Naive thymus-derived CD4-positive, alpha-beta T cell (primary cell): ENCODE data around the gene CDKAL1. TPM values are rescaled to one million over a fixed set of nuclear protein-coding genes. Genes with fewer than 3 reads are reported as not detected.

Experiments used
- ATAC-seq: fragments of 150-1000 bp; cut with Tn5 transposase; 2 replicates; pipeline ENCODE4 v1.10.0; 2021; ENCODE audit warnings: mild to moderate bottlenecking, moderate library complexity
- CTCF ChIA-PET: fragments of 350-600 bp; sonication (Branson Sonifier 250); formaldehyde crosslinking; loops from one replicate; lab custom pipeline; 2021; ENCODE audit warnings: antibody characterized with exemption; lab: Charles Lee
- POLR2A ChIA-PET: fragments of 350-600 bp; sonication (Branson Sonifier 250); formaldehyde crosslinking; loops from one replicate; lab custom pipeline; 2021; ENCODE audit warnings: antibody characterized with exemption, inconsistent platforms; lab: Charles Lee
- DNase-seq, 9 donors: peaks; one replicate each; pipeline versions ENCODE4 v3.0.0 to v3.0.0-alpha.2; 2020 to 2022; ENCODE audit warnings: mixed read lengths in 1 of 9
- H3K27ac ChIP-seq: one replicate; pipeline ENCODE4 v1.7.0; 2013; ENCODE audit warnings: mild to moderate bottlenecking, low read depth, low read length, moderate library complexity
- H3K27me3 ChIP-seq, 2 donors: one replicate each; pipeline ENCODE4 v1.7.0; 2013; ENCODE audit warnings: low read length in 2 of 2, mild to moderate bottlenecking in 2 of 2, moderate library complexity in 2 of 2; ENCODE audit not compliant: control insufficient read depth in 2 of 2, insufficient read depth in 2 of 2
- H3K36me3 ChIP-seq, 3 experiments: 1 replicate in 2 of 3; 2 replicates in 1 of 3; pipeline ENCODE4 v1.7.0; 2013; ENCODE audit warnings: low read length in 3 of 3, mild to moderate bottlenecking in 3 of 3, moderate library complexity in 1 of 3; ENCODE audit not compliant: insufficient read depth in 3 of 3, control insufficient read depth in 2 of 3
- H3K4me1 ChIP-seq, 2 donors: one replicate each; pipeline ENCODE4 v1.7.0; 2013; ENCODE audit warnings: low read length in 2 of 2, mild to moderate bottlenecking in 2 of 2, moderate library complexity in 1 of 2; ENCODE audit not compliant: control insufficient read depth in 2 of 2, insufficient read depth in 2 of 2
- H3K4me3 ChIP-seq: 2 replicates; pipeline ENCODE4 v1.7.0; 2013; ENCODE audit warnings: mild to moderate bottlenecking, low read length
- H3K9me3 ChIP-seq, 3 experiments: 1 replicate in 2 of 3; 2 replicates in 1 of 3; pipeline ENCODE4 v1.7.0; 2013; ENCODE audit warnings: low read length in 3 of 3; ENCODE audit not compliant: control insufficient read depth in 2 of 3
- H3K27ac Mint-ChIP-seq, 9 donors: one replicate each; pipeline ENCODE4 v1.8.0; 2020 to 2022; ENCODE audit warnings: mixed read lengths in 9 of 9, mild to moderate bottlenecking in 8 of 9, moderate library complexity in 5 of 9, inconsistent platforms in 2 of 9
- H3K27me3 Mint-ChIP-seq, 5 donors: one replicate each; pipeline ENCODE4 v1.8.0; 2021 to 2022; ENCODE audit warnings: mixed read lengths in 5 of 5, mild to moderate bottlenecking in 1 of 5
- H3K36me3 Mint-ChIP-seq, 5 donors: one replicate each; pipeline ENCODE4 v1.8.0; 2020 to 2022; ENCODE audit warnings: mixed read lengths in 5 of 5, mild to moderate bottlenecking in 3 of 5, inconsistent platforms in 1 of 5
- H3K4me1 Mint-ChIP-seq, 7 donors: one replicate each; pipeline ENCODE4 v1.8.0; 2020 to 2022; ENCODE audit warnings: mixed read lengths in 7 of 7, mild to moderate bottlenecking in 3 of 7, inconsistent platforms in 1 of 7
- H3K4me3 Mint-ChIP-seq, 10 donors: one replicate each; pipeline ENCODE4 v1.8.0; 2020 to 2022; ENCODE audit warnings: mild to moderate bottlenecking in 10 of 10, mixed read lengths in 10 of 10, moderate library complexity in 6 of 10, inconsistent platforms in 2 of 10
- H3K9me3 Mint-ChIP-seq, 11 donors: one replicate each; pipeline ENCODE4 v1.8.0; 2020 to 2022; ENCODE audit warnings: mixed read lengths in 11 of 11, mild to moderate bottlenecking in 4 of 11, inconsistent platforms in 1 of 11, moderate library complexity in 1 of 11
- intact Hi-C, 2 donors: fragments of 100-400 bp; cut with micrococcal nuclease; formaldehyde crosslinking; loops; one replicate each; pipeline ENCODE4 v1.15.1; 2023
- polyA plus RNA-seq, 2 donors: library from polyadenylated mRNA; unstranded; fragments of 300-500 nt; fragmentation: Illumina TruSeq; gene quantifications; one replicate each; pipeline ENCODE4 v1.2.3, GENCODE V29; 2021
- total RNA-seq, 6 experiments: library from RNA in 5 of 6; stranded (reverse) in 5 of 6; gene quantifications; 1 replicate in 5 of 6; 2 replicates in 1 of 6; pipeline ENCODE4 v1.2.3 and lab custom pipeline; 2021 to 2026

The CDKAL1 gene
- total and polyA plus RNA-seq, 7 experiments from 2014 or later, result 23.6 to 35.8 (median 29.8) TPM

DNA sequence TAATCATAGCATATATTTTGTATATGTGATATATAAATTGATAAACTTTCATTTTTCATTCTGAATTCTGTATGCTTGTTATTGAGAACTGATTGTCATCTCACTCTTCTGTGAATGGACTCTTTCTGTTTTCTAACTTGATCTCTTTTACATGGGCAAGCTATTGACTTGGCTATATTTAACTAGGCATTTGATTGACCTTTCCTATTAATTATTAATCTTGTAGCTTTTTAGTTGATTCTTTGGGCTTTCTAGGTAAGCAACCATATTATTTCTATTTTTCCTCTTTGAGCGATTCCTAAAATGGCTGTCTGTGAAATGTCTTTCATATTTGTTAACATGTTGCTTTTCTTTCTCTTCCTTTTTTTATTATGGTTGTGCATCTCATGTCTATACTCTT, 347.1 kb downstream of the CDKAL1 start:
- no peak overlapping the region for H3K27ac ChIP-seq
- H3K36me3 ChIP-seq, result no peaks in the 10 kb centered on the region
- no peaks in the 10 kb centered on the region for H3K27me3 Mint-ChIP-seq
- DNase-seq (no peak), ATAC-seq (no peak)
- POLR2A ChIA-PET, result no interaction called here
- no peak overlapping the region for H3K4me3 ChIP-seq
- H3K27ac Mint-ChIP-seq, result no peak overlapping the region
- H3K9me3 ChIP-seq, result peaks cover 0 to 5% (median 2%) of the 10 kb centered on the region in 3 experiments
- intact Hi-C loops, result no loop called here
- no peaks in the 10 kb centered on the region for H3K4me1 ChIP-seq
- peaks cover 17 to 81% (median 78%) of the 10 kb centered on the region in 5 donors for H3K36me3 Mint-ChIP-seq
- H3K4me3 Mint-ChIP-seq, result no peak overlapping the region
- H3K4me1 Mint-ChIP-seq, result peaks cover 0 to 12% (median 0%) of the 10 kb centered on the region in 7 donors
- peaks cover 5 to 80% (median 39%) of the 10 kb centered on the region in 11 donors for H3K9me3 Mint-ChIP-seq
- CTCF ChIA-PET, result no interaction called here
- H3K27me3 ChIP-seq, result no peaks in the 10 kb centered on the region

DNA sequence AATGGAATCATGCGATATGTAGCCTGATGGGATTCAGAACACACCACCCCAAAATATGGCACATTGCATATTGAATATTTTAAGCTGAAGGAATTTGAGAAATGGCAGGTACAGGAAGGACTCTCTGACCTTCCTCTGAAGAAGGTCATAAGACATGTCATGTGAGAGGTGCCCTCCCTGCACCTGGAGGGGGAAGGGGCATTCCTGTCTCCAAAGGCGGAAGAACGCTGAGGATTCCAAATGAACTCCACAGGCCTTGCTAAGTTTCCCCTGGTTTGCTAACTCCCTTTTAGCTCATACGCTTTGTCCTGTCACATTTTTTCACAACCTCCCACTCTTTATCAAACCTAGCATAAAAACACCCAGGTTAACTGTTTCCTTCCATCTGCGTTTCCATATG, 347.8 kb downstream of the CDKAL1 start:
- peaks cover 8 to 86% (median 44%) of the 10 kb centered on the region in 11 donors for H3K9me3 Mint-ChIP-seq
- POLR2A ChIA-PET, result no interaction called here
- CTCF ChIA-PET, result no interaction called here
- H3K27me3 Mint-ChIP-seq, result no peaks in the 10 kb centered on the region
- no peak overlapping the region for H3K4me3 Mint-ChIP-seq
- intact Hi-C loops, result no loop called here
- Histone ChIP-seq H3K27me3 (no peaks in the 10 kb centered on the region), H3K36me3 (no peaks in the 10 kb centered on the region), H3K9me3 (peaks cover 0 to 6% (median 5%) of the 10 kb centered on the region in 3 experiments), H3K4me1 (no peaks in the 10 kb centered on the region), H3K4me3 (no peak overlapping the region), H3K27ac (no peak overlapping the region)
- ATAC-seq, result no peak
- no peak for DNase-seq
- no peak overlapping the region for H3K27ac Mint-ChIP-seq
- peaks cover 21 to 82% (median 79%) of the 10 kb centered on the region in 5 donors for H3K36me3 Mint-ChIP-seq
- H3K4me1 Mint-ChIP-seq, result peaks cover 0 to 10% (median 0%) of the 10 kb centered on the region in 7 donors

DNA sequence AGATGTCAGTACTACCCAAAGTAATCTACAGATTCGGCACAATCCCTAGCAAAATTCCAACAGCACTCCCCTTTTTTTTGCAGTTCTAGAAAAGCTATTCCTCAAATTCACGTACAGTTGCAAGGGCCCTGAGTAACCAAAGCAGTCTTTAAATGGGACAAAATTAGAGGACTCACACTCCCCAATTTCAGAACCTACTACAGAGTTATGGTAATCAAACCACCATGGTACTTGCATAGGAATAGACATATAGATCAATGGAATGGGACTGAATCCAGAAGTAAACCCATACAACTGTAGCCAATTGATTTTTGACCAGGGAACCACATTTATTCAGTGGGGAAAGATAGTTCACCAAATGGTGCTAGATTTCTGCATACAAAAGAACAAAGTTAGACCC, 350.8 kb downstream of the CDKAL1 start:
- H3K4me3 Mint-ChIP-seq, result no peak overlapping the region

DNA sequence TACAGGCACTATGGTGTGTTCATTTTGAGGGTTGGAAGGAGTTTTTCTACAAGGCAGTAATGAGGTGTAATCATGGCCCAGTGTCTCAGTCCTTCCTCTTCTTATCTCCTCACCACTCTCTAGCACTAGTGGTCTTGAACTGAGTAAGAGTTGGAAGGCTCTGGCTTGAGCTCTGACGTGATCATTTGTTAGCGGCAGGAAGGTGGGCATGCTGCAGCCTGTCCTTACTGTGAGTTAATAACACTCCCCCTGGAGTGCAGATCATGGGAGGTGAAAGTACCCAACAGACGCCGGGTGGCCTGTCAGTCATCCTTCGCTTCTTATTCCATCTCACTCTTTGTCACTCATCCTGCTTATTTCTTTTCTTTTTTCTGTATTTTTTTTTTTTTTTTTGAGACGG, 356.9 kb downstream of the CDKAL1 start:
- no peaks in the 10 kb centered on the region for H3K27me3 Mint-ChIP-seq
- POLR2A ChIA-PET, result no interaction called here
- DNase-seq (no peak), ATAC-seq (no peak)
- no peak overlapping the region for H3K4me3 ChIP-seq
- no peaks in the 10 kb centered on the region for H3K27me3 ChIP-seq
- intact Hi-C loops, result no loop called here
- H3K4me1 Mint-ChIP-seq, result peaks cover 0 to 3% (median 0%) of the 10 kb centered on the region in 7 donors
- H3K9me3 Mint-ChIP-seq, result peaks cover 1 to 29% (median 15%) of the 10 kb centered on the region in 11 donors
- CTCF ChIA-PET, result no interaction called here
- peaks cover 0 to 6% (median 0%) of the 10 kb centered on the region in 3 experiments for H3K9me3 ChIP-seq
- H3K4me3 Mint-ChIP-seq, result no peak overlapping the region
- H3K36me3 Mint-ChIP-seq, result peaks cover 20 to 55% (median 39%) of the 10 kb centered on the region in 5 donors
- H3K36me3 ChIP-seq, result no peaks in the 10 kb centered on the region
- H3K27ac ChIP-seq, result no peak overlapping the region
- H3K27ac Mint-ChIP-seq, result no peak overlapping the region
- no peaks in the 10 kb centered on the region for H3K4me1 ChIP-seq

More for the DNA sequence above, 350.8 kb downstream of the CDKAL1 start:
- H3K27ac ChIP-seq, result no peak overlapping the region
- no peak overlapping the region for H3K4me3 ChIP-seq
- DNase-seq (no peak), ATAC-seq (no peak)
- ChIA-PET CTCF (no interaction called here), POLR2A (no interaction called here)
- intact Hi-C loops, result no loop called here
- H3K4me1 Mint-ChIP-seq, result peaks cover 0 to 3% (median 0%) of the 10 kb centered on the region in 7 donors
- no peak overlapping the region for H3K27ac Mint-ChIP-seq
- no peaks in the 10 kb centered on the region for H3K4me1 ChIP-seq
- H3K9me3 Mint-ChIP-seq, result peaks cover 8 to 84% (median 42%) of the 10 kb centered on the region in 11 donors
- H3K27me3 Mint-ChIP-seq, result no peaks in the 10 kb centered on the region
- peaks cover 0 to 6% (median 5%) of the 10 kb centered on the region in 3 experiments for H3K9me3 ChIP-seq
- peaks cover 20 to 73% (median 67%) of the 10 kb centered on the region in 5 donors for H3K36me3 Mint-ChIP-seq
- H3K27me3 ChIP-seq, result no peaks in the 10 kb centered on the region
- H3K36me3 ChIP-seq, result no peaks in the 10 kb centered on the region

DNA sequence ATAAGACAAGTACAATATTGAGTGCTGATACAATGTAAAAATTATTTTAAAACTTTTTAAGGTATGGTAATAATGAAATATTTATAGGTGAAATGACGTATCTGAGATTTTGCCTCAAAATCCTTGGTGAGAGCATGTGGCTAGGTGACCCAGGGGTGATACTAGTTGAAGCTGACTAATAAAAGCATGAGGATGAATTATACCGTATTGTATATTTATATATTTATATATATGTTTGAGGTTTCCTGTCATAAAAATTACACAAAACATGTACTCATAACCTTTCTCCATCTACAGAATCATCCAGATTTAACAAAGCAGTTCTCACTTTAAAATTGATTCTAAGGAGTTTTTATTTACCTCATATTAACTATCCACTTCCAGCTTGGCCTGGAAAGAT, 358.1 kb downstream of the CDKAL1 start:
- H3K4me3 Mint-ChIP-seq, result no peak overlapping the region
- no peak for DNase-seq
- no peaks in the 10 kb centered on the region for H3K27me3 Mint-ChIP-seq
- Histone ChIP-seq H3K27me3 (no peaks in the 10 kb centered on the region), H3K4me3 (no peak overlapping the region), H3K27ac (no peak overlapping the region), H3K4me1 (no peaks in the 10 kb centered on the region), H3K9me3 (no peaks in the 10 kb centered on the region), H3K36me3 (no peaks in the 10 kb centered on the region)
- H3K36me3 Mint-ChIP-seq, result peaks cover 23 to 58% (median 39%) of the 10 kb centered on the region in 5 donors
- no peak for ATAC-seq
- CTCF ChIA-PET, result interaction anchor here (0.8 kb wide), 1 partner anchor 83 kb away, joined by 3 read pairs; no protein-coding TSS in a partner anchor
- intact Hi-C loops, result no loop called here
- POLR2A ChIA-PET, result no interaction called here
- no peaks in the 10 kb centered on the region for H3K4me1 Mint-ChIP-seq
- H3K9me3 Mint-ChIP-seq, result peaks cover 0 to 22% (median 8%) of the 10 kb centered on the region in 11 donors
- no peak overlapping the region for H3K27ac Mint-ChIP-seq

DNA sequence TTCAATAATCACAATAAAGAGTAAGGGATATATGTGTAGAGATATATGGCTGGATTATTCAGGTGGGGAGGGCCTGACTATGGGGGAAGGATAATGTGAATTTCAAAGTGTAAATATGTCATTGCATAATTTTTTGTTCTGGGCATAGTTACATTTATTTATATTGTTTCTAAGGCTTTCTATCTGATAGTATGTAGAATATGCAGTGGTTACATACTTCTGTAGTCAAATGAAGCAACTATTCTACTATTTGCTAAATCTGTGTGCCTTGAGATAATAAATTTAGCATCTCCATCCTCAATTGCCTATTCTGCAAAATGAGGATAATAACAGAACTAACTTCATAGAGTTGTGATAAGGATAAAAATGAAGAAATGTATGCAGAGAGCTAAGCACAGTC, 359.2 kb downstream of the CDKAL1 start:
- H3K4me1 Mint-ChIP-seq, result no peaks in the 10 kb centered on the region
- no peak overlapping the region for H3K4me3 ChIP-seq
- H3K27ac Mint-ChIP-seq, result no peak overlapping the region
- peaks cover 0 to 5% (median 0%) of the 10 kb centered on the region in 3 experiments for H3K36me3 ChIP-seq
- H3K27me3 ChIP-seq, result no peaks in the 10 kb centered on the region
- H3K27me3 Mint-ChIP-seq, result no peaks in the 10 kb centered on the region
- ATAC-seq (no peak), DNase-seq (no peak)
- ChIA-PET POLR2A (no interaction called here), CTCF (no interaction called here)
- no peaks in the 10 kb centered on the region for H3K9me3 ChIP-seq
- peaks cover 2 to 17% (median 6%) of the 10 kb centered on the region in 11 donors for H3K9me3 Mint-ChIP-seq
- H3K4me1 ChIP-seq, result no peaks in the 10 kb centered on the region
- no peak overlapping the region for H3K27ac ChIP-seq
- intact Hi-C loops, result no loop called here
- H3K36me3 Mint-ChIP-seq, result peaks cover 20 to 60% (median 43%) of the 10 kb centered on the region in 5 donors
- no peak overlapping the region for H3K4me3 Mint-ChIP-seq
